Keratinocyte (primary cell): ENCODE measurements around the gene AGAP1. TPM values are rescaled to one million over a fixed set of nuclear protein-coding genes. Genes with fewer than 3 reads are reported as not detected.

ENCODE experiments used
- DNase-seq: peaks from one replicate; pipeline ENCODE4 v3.0.0-alpha.2; 2011; ENCODE audit warnings: low read depth, missing footprints, low spot score
- FAIRE-seq: peaks from 2 replicates; lab custom pipeline; 2011; peaks lifted over from hg19 to GRCh38; lab: Jason Lieb, UNC
- H2AFZ ChIP-seq: 2 replicates; pipeline ENCODE4 v1.6.0; 2012; ENCODE audit warnings: low read length, control low read depth, inconsistent platforms; ENCODE audit not compliant: control insufficient read depth
- H3K27ac ChIP-seq: 2 replicates; pipeline ENCODE4 v1.5.1; 2011; ENCODE audit warnings: low read length; ENCODE audit not compliant: control insufficient read depth, insufficient read depth
- H3K27me3 ChIP-seq: 3 replicates; pipeline ENCODE4 v1.6.0; 2011; ENCODE audit warnings: low read length; ENCODE audit not compliant: control insufficient read depth, insufficient read depth; ENCODE audit errors: extremely low read depth
- H3K36me3 ChIP-seq, 2 experiments: 2 replicates in 1 of 2; 3 replicates in 1 of 2; pipeline ENCODE4 v1.5.1; 2011; ENCODE audit warnings: low read length in 2 of 2, mild to moderate bottlenecking in 1 of 2; ENCODE audit not compliant: control insufficient read depth in 2 of 2, insufficient read depth in 2 of 2; ENCODE audit errors: extremely low read depth in 1 of 2
- H3K4me1 ChIP-seq: 3 replicates; pipeline ENCODE4 v1.5.1; 2011; ENCODE audit warnings: low read length; ENCODE audit not compliant: control insufficient read depth, insufficient read depth; ENCODE audit errors: extremely low read depth
- H3K4me2 ChIP-seq: 3 replicates; pipeline ENCODE4 v1.6.0; 2011; ENCODE audit warnings: low read depth, low read length; ENCODE audit not compliant: control insufficient read depth, insufficient read depth; ENCODE audit errors: extremely low read depth
- H3K4me3 ChIP-seq, 3 experiments: fragments of 200-600 bp in 1 of 3; sonication (generic) in 1 of 3; 2 replicates in 2 of 3; 3 replicates in 1 of 3; pipeline ENCODE4 v1.5.1; 2011 to 2016; ENCODE audit warnings: low read length in 3 of 3, mild to moderate bottlenecking in 3 of 3, control low read depth in 2 of 3, inconsistent platforms in 1 of 3, low read depth in 1 of 3, mixed read lengths in 1 of 3, mixed run types in 1 of 3, moderate library complexity in 1 of 3; ENCODE audit not compliant: control insufficient read depth in 2 of 3, insufficient read depth in 2 of 3; ENCODE audit errors: extremely low read depth in 1 of 3
- H3K79me2 ChIP-seq: 2 replicates; pipeline ENCODE4 v1.6.0; 2012; ENCODE audit warnings: low read length; ENCODE audit not compliant: control insufficient read depth, insufficient read depth
- H3K9ac ChIP-seq: 3 replicates; pipeline ENCODE4 v1.6.0; 2011; ENCODE audit warnings: low read length; ENCODE audit not compliant: control insufficient read depth, insufficient read depth; ENCODE audit errors: extremely low read depth
- H3K9me1 ChIP-seq: 3 replicates; pipeline ENCODE4 v1.6.0; 2011; ENCODE audit warnings: low read length; ENCODE audit not compliant: control insufficient read depth, insufficient read depth; ENCODE audit errors: extremely low read depth
- H3K9me3 ChIP-seq: 2 replicates; pipeline ENCODE4 v1.5.1; 2012; ENCODE audit warnings: low read depth, low read length; ENCODE audit not compliant: control insufficient read depth
- H4K20me1 ChIP-seq: 3 replicates; pipeline ENCODE4 v1.6.0; 2011; ENCODE audit warnings: low read length; ENCODE audit not compliant: control insufficient read depth, insufficient read depth; ENCODE audit errors: extremely low read depth
- CTCF ChIP-seq, 3 experiments: IDR thresholded peaks in 1 of 3; conservative IDR thresholded peaks in 1 of 3; optimal IDR thresholded peaks in 1 of 3; 2 replicates in 2 of 3; 3 replicates in 1 of 3; pipeline versions ENCODE3 to v1.5.1; 2011; ENCODE audit warnings: low read length in 3 of 3, mild to moderate bottlenecking in 3 of 3, moderate library complexity in 2 of 3, control low read depth in 1 of 3, inconsistent platforms in 1 of 3; ENCODE audit not compliant: insufficient read depth in 2 of 3; ENCODE audit errors: extremely low read depth in 1 of 3
- EZH2 ChIP-seq: IDR thresholded peaks from one replicate; pipeline ENCODE4 v1.6.1; 2012; ENCODE audit warnings: inconsistent platforms, mild to moderate bottlenecking, low read length, moderate library complexity
- dilution Hi-C: fragments of 300-500 bp; cut with MboI; formaldehyde crosslinking; loops from one replicate; pipeline ENCODE4 v1.7.0; 2020; ENCODE audit warnings: low sequenced_read_pairs; ENCODE audit not compliant: extremely low pct_ligation_motif_present
- polyA plus RNA-seq, 5 experiments: library from polyadenylated mRNA; depleted of rRNA in 3 of 5; stranded (reverse) in 3 of 5; stranded (forward) in 1 of 5; unstranded in 1 of 5; fragments of >200 nt; gene quantifications; 1 replicate in 1 of 5; 2 replicates in 3 of 5; 3 replicates in 1 of 5; pipeline versions ENCODE4 v1.2.1 to v1.2.3, GENCODE V29; 2011 to 2012; ENCODE audit warnings: missing spikeins in 2 of 5, low read depth in 1 of 5, low replicate concordance in 1 of 5

The AGAP1 gene
- polyA plus RNA-seq, 1 donor (not counting 4 experiments of a cell fraction or from before 2014, with no cell fraction given): 12.6 TPM

GRCh38 chr2:235983016-235983415 lies 489.2 kb downstream of the AGAP1 start:
- TF ChIP-seq EZH2: no peak
- TF ChIP-seq CTCF (optimal IDR thresholded peaks at IDR 0.05 in 1 of 3, IDR thresholded peaks at IDR 0.05 in 1 of 3, conservative IDR thresholded peaks at IDR 0.05 in 1 of 3; ENCODE audit: extremely low read depth in 1 of 3, insufficient read depth in 2 of 3, low read length in 3 of 3): no peak
- dilution Hi-C loops: no loop called here
- no peaks in the 10 kb centered on the region for H3K9me3 ChIP-seq
- H3K27me3 ChIP-seq: no peaks in the 10 kb centered on the region
- no peaks in the 10 kb centered on the region for H3K36me3 ChIP-seq
- H3K4me2 ChIP-seq: no peak overlapping the region
- H3K79me2 ChIP-seq: no peaks in the 10 kb centered on the region
- FAIRE-seq (no peak), DNase-seq (no peak)
- H3K27ac ChIP-seq: no peak overlapping the region
- H3K9ac ChIP-seq: no peak overlapping the region
- H4K20me1 ChIP-seq: no peaks in the 10 kb centered on the region
- no peaks in the 10 kb centered on the region for H3K9me1 ChIP-seq
- H3K4me3 ChIP-seq: no peak overlapping the region
- no peak overlapping the region for H2AFZ ChIP-seq
- H3K4me1 ChIP-seq: no peaks in the 10 kb centered on the region

DNA sequence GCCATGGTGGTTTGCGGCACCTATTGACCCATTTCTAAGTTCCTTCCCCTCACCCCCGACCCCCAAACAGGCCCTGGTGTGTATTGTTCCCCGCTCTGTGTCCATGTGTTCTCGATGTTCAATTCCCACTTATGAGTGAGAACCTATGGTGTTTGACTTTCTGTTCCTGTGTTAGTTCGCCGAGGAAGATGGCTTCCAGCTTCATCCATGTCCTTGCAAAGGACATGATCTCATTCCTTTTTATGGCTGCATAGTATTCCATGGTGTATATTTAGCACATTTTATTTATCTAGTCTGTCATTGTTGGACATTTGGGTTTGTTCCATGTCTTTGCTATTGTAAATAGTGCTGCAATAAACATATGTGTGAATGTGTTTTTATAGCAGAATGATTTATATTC lies 490.7 kb downstream of the AGAP1 start:
- dilution Hi-C loops: no loop called here
- Histone ChIP-seq H3K27ac (no peak overlapping the region), H2AFZ (no peak overlapping the region), H3K4me1 (no peaks in the 10 kb centered on the region), H3K36me3 (no peaks in the 10 kb centered on the region), H3K9me1 (no peaks in the 10 kb centered on the region), H3K9ac (no peak overlapping the region), H4K20me1 (no peaks in the 10 kb centered on the region), H3K27me3 (no peaks in the 10 kb centered on the region), H3K4me2 (no peak overlapping the region), H3K4me3 (no peak overlapping the region), H3K9me3 (no peaks in the 10 kb centered on the region), H3K79me2 (no peaks in the 10 kb centered on the region)
- TF ChIP-seq EZH2 (no peak), CTCF (optimal IDR thresholded peaks at IDR 0.05 in 1 of 3, IDR thresholded peaks at IDR 0.05 in 1 of 3, conservative IDR thresholded peaks at IDR 0.05 in 1 of 3; ENCODE audit: extremely low read depth in 1 of 3, insufficient read depth in 2 of 3, low read length in 3 of 3) (no peak)
- no peak for FAIRE-seq
- no peak for DNase-seq
